ENCODE data around the gene ATP8B3.
A peak's percentile ranks its signal among the peaks of the same experiment; 100 is the strongest.

The ATP8B3 gene

GRCh38 chr19:1758959-1759903 is 52.8 kb downstream of the ATP8B3 start:
- no peaks in the 10 kb centered on the region for H3K36me3 Mint-ChIP-seq (ENCODE audit: low read depth)
- no peak overlapping the region for H3K4me3 Mint-ChIP-seq
- no peak for DNase-seq
- H3K27ac Mint-ChIP-seq, result no peak overlapping the region
- peaks cover 11% of the 10 kb centered on the region for H3K4me1 Mint-ChIP-seq (ENCODE audit: low read depth)
- peaks cover 90% of the 10 kb centered on the region for H3K27me3 Mint-ChIP-seq
- no peaks in the 10 kb centered on the region for H3K9me3 Mint-ChIP-seq

GRCh38 chr19:1758231-1758577 is 53.9 kb downstream of the ATP8B3 start:
- Mint-ChIP-seq H3K4me1 (ENCODE audit: low read depth) (peaks cover 11% of the 10 kb centered on the region), H3K4me3 (no peak overlapping the region), H3K36me3 (ENCODE audit: low read depth) (no peaks in the 10 kb centered on the region), H3K27ac (no peak overlapping the region), H3K27me3 (peaks cover 79% of the 10 kb centered on the region), H3K9me3 (no peaks in the 10 kb centered on the region)
- no peak for DNase-seq

- Mint-ChIP-seq H3K4me1 (ENCODE audit: low read depth) (peaks cover 11% of the 10 kb centered on the region), H3K27me3 (peaks cover 80% of the 10 kb centered on the region), H3K36me3 (ENCODE audit: low read depth) (no peaks in the 10 kb centered on the region), H3K27ac (no peak overlapping the region), H3K9me3 (no peaks in the 10 kb centered on the region), H3K4me3 (no peak overlapping the region)
- no peak for DNase-seq
Observed at GRCh38 chr19:1757468-1758230, 54.4 kb downstream of the ATP8B3 start.

- Mint-ChIP-seq H3K9me3 (no peaks in the 10 kb centered on the region), H3K36me3 (ENCODE audit: low read depth) (no peaks in the 10 kb centered on the region), H3K4me3 (no peak overlapping the region), H3K27me3 (peaks cover 81% of the 10 kb centered on the region), H3K27ac (peak overlapping the region; percentile 66), H3K4me1 (ENCODE audit: low read depth) (peaks cover 11% of the 10 kb centered on the region)
- DNase-seq, result no peak
Observed at GRCh38 chr19:1756705-1757465, 55.2 kb downstream of the ATP8B3 start.

GRCh38 chr19:1756264-1756663 is 55.8 kb downstream of the ATP8B3 start:
- no peak for DNase-seq
- H3K27me3 Mint-ChIP-seq, result peaks cover 81% of the 10 kb centered on the region
- no peaks in the 10 kb centered on the region for H3K36me3 Mint-ChIP-seq (ENCODE audit: low read depth)
- H3K4me3 Mint-ChIP-seq, result no peak overlapping the region
- H3K9me3 Mint-ChIP-seq, result no peaks in the 10 kb centered on the region
- no peak overlapping the region for H3K27ac Mint-ChIP-seq
- H3K4me1 Mint-ChIP-seq (ENCODE audit: low read depth), result peaks cover 11% of the 10 kb centered on the region

GRCh38 chr19:1755467-1756171 is 56.5 kb downstream of the ATP8B3 start:
- H3K4me1 Mint-ChIP-seq (ENCODE audit: low read depth), result peaks cover 11% of the 10 kb centered on the region
- DNase-seq, result no peak
- peak overlapping the region; percentile 71 for H3K27ac Mint-ChIP-seq
- H3K4me3 Mint-ChIP-seq, result no peak overlapping the region
- H3K36me3 Mint-ChIP-seq (ENCODE audit: low read depth), result no peaks in the 10 kb centered on the region
- peaks cover 81% of the 10 kb centered on the region for H3K27me3 Mint-ChIP-seq
- H3K9me3 Mint-ChIP-seq, result no peaks in the 10 kb centered on the region

GRCh38 chr19:1754636-1755466 is 57.2 kb downstream of the ATP8B3 start:
- Mint-ChIP-seq H3K36me3 (ENCODE audit: low read depth) (no peaks in the 10 kb centered on the region), H3K4me1 (ENCODE audit: low read depth) (peaks cover 15% of the 10 kb centered on the region), H3K27ac (peak overlapping the region; percentile 85), H3K9me3 (no peaks in the 10 kb centered on the region), H3K27me3 (peaks cover 81% of the 10 kb centered on the region), H3K4me3 (no peak overlapping the region)
- DNase-seq, result no peak

GRCh38 chr19:1754018-1754635 is 57.9 kb downstream of the ATP8B3 start:
- Mint-ChIP-seq H3K4me1 (ENCODE audit: low read depth) (peaks cover 15% of the 10 kb centered on the region), H3K4me3 (no peak overlapping the region), H3K36me3 (ENCODE audit: low read depth) (no peaks in the 10 kb centered on the region), H3K9me3 (no peaks in the 10 kb centered on the region), H3K27ac (no peak overlapping the region), H3K27me3 (peaks cover 75% of the 10 kb centered on the region)
- no peak for DNase-seq

- peaks cover 67% of the 10 kb centered on the region for H3K27me3 Mint-ChIP-seq
- DNase-seq, result no peak
- peak within 1 kb of the TSS; percentile 44 for H3K27ac Mint-ChIP-seq
- H3K4me3 Mint-ChIP-seq, result no peak within 1 kb of the TSS
- peaks cover 16% of the 10 kb centered on the region for H3K4me1 Mint-ChIP-seq (ENCODE audit: low read depth)
- H3K36me3 Mint-ChIP-seq (ENCODE audit: low read depth), result no peaks in the 10 kb centered on the region
- no peaks in the 10 kb centered on the region for H3K9me3 Mint-ChIP-seq
Observed at GRCh38 chr19:1752757-1753728, 59.0 kb downstream of the ATP8B3 start, which contains the start of gene ONECUT3. Gene ONECUT3 (plus strand): TSS chr19:1753506. CDS start chr19:1753663, 157 bp downstream.

- no peak for DNase-seq
- Mint-ChIP-seq H3K27me3 (peaks cover 65% of the 10 kb centered on the region), H3K27ac (no peak overlapping the region), H3K4me3 (no peak overlapping the region), H3K9me3 (no peaks in the 10 kb centered on the region), H3K36me3 (ENCODE audit: low read depth) (no peaks in the 10 kb centered on the region), H3K4me1 (ENCODE audit: low read depth) (peaks cover 20% of the 10 kb centered on the region)
Observed at GRCh38 chr19:1752009-1752756, 59.9 kb downstream of the ATP8B3 start.

GRCh38 chr19:1751367-1752008 is 60.6 kb downstream of the ATP8B3 start:
- peaks cover 20% of the 10 kb centered on the region for H3K4me1 Mint-ChIP-seq (ENCODE audit: low read depth)
- H3K4me3 Mint-ChIP-seq, result no peak overlapping the region
- H3K27ac Mint-ChIP-seq, result no peak overlapping the region
- peaks cover 64% of the 10 kb centered on the region for H3K27me3 Mint-ChIP-seq
- H3K9me3 Mint-ChIP-seq, result no peaks in the 10 kb centered on the region
- DNase-seq, result no peak
- no peaks in the 10 kb centered on the region for H3K36me3 Mint-ChIP-seq (ENCODE audit: low read depth)
